OCI-LY1 (cell line): ENCODE measurements around the gene LAMC3.

Source experiments
- H2AFZ ChIP-seq: fragments of 200-600 bp; sonication (generic), shearing (Covaris generic); 2 replicates; pipeline ENCODE4 v1.6.0; 2014; ENCODE audit warnings: antibody characterized with exemption, mild to moderate bottlenecking, low read length
- H3F3A ChIP-seq: fragments of 200-600 bp; sonication (generic), shearing (Covaris generic); 2 replicates; pipeline ENCODE4 v1.6.0; 2014; ENCODE audit warnings: mild to moderate bottlenecking, antibody characterized with exemption, low read length, moderate library complexity; ENCODE audit not compliant: insufficient read depth
- H3K27ac ChIP-seq: fragments of 200-600 bp; sonication (generic); 2 replicates; pipeline ENCODE4 v1.5.1; 2014; ENCODE audit warnings: low read length, mixed run types, mild to moderate bottlenecking, low read depth; ENCODE audit not compliant: poor library complexity, severe bottlenecking
- H3K27me3 ChIP-seq: fragments of 200-600 bp; sonication (generic); 2 replicates; pipeline ENCODE4 v1.6.0; 2014; ENCODE audit warnings: antibody characterized with exemption, mild to moderate bottlenecking, low read length, moderate library complexity; ENCODE audit not compliant: insufficient read depth
- H3K36me3 ChIP-seq: fragments of 200-600 bp; sonication (generic); 2 replicates; pipeline ENCODE4 v1.6.1; 2014; ENCODE audit warnings: mild to moderate bottlenecking, antibody characterized with exemption, low read length, moderate library complexity, mixed read lengths; ENCODE audit not compliant: insufficient read depth
- H3K4me1 ChIP-seq: fragments of 200-600 bp; sonication (generic); 2 replicates; pipeline ENCODE4 v1.5.1; 2014; ENCODE audit warnings: mild to moderate bottlenecking, low read length, moderate library complexity; ENCODE audit not compliant: insufficient read depth, severe bottlenecking
- H3K4me2 ChIP-seq: fragments of 200-600 bp; sonication (generic), shearing (Covaris generic); 2 replicates; pipeline ENCODE4 v1.6.1; 2014; ENCODE audit warnings: low read length
- H3K4me3 ChIP-seq: fragments of 200-600 bp; sonication (generic); 2 replicates; pipeline ENCODE4 v1.5.1; 2014; ENCODE audit warnings: low read length, low read depth, mild to moderate bottlenecking, mixed read lengths; ENCODE audit not compliant: poor library complexity, severe bottlenecking
- H3K79me2 ChIP-seq: fragments of 200-600 bp; shearing (Covaris generic); 2 replicates; pipeline ENCODE4 v1.6.1; 2016; ENCODE audit warnings: mixed run types, low read length, mixed read lengths; ENCODE audit not compliant: insufficient read depth
- H3K9ac ChIP-seq: fragments of 200-600 bp; sonication (generic), shearing (Covaris generic); 2 replicates; pipeline ENCODE4 v1.6.1; 2014; ENCODE audit warnings: mild to moderate bottlenecking, low read length, mixed read lengths
- H3K9me2 ChIP-seq: fragments of 200-600 bp; sonication (generic), shearing (Covaris generic); 2 replicates; pipeline ENCODE4 v1.6.1; 2014; ENCODE audit warnings: low read depth, mild to moderate bottlenecking, low read length, mixed read lengths
- H3K9me3 ChIP-seq: fragments of 200-600 bp; shearing (Covaris generic); 2 replicates; pipeline ENCODE4 v1.6.1; 2014; ENCODE audit warnings: low read length, mixed read lengths
- H4K20me1 ChIP-seq: fragments of 200-600 bp; sonication (generic), shearing (Covaris generic); 2 replicates; pipeline ENCODE4 v1.6.0; 2016; ENCODE audit warnings: mild to moderate bottlenecking, low read length; ENCODE audit not compliant: insufficient read depth
- EZH2 ChIP-seq: fragments of 200-600 bp; sonication (generic), shearing (Covaris generic); IDR thresholded peaks from 2 replicates; pipeline ENCODE4 v1.8.0; 2017; ENCODE audit warnings: borderline replicate concordance, mixed run types, mild to moderate bottlenecking, antibody characterized with exemption, low read length, moderate library complexity, mixed read lengths
- TF ChIP-seq, protein P1 (sequence below): fragments of 200-600 bp; sonication (generic), shearing (Covaris generic); IDR thresholded peaks from 2 replicates; pipeline ENCODE4 v1.5.1; 2017; ENCODE audit warnings: mild to moderate bottlenecking, antibody characterized with exemption, low read length, moderate library complexity, mixed read lengths

LAMC3 gene

DNA sequence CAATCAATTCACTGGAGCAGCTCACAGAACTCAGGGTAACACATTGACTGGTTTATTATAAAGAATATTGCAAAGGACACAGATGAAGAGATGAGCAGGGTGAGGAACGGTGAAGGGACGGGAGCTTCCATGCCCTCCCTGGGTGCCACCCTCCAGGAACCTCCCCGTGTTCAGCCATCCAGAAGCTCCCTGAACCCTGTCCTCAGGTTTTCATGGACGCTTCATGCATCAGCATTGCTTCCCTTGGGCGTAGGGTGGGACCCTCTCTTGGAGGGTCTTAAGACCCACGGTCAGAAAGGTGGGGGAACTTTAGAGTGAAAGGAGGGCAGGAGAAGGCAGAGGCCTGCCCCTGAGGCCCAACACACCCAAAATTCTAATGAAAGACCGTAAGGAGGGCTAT, 12.8 kb downstream of the LAMC3 start:
- no peaks in the 10 kb centered on the region for H3K9me2 ChIP-seq
- no peaks in the 10 kb centered on the region for H3K4me1 ChIP-seq
- no peaks in the 10 kb centered on the region for H3F3A ChIP-seq
- no peaks in the 10 kb centered on the region for H3K36me3 ChIP-seq
- H3K4me3 ChIP-seq = no peak overlapping the region
- H3K27ac ChIP-seq = no peak overlapping the region
- H3K9ac ChIP-seq = no peak overlapping the region
- H2AFZ ChIP-seq = no peak overlapping the region
- TF ChIP-seq, protein P1, sequence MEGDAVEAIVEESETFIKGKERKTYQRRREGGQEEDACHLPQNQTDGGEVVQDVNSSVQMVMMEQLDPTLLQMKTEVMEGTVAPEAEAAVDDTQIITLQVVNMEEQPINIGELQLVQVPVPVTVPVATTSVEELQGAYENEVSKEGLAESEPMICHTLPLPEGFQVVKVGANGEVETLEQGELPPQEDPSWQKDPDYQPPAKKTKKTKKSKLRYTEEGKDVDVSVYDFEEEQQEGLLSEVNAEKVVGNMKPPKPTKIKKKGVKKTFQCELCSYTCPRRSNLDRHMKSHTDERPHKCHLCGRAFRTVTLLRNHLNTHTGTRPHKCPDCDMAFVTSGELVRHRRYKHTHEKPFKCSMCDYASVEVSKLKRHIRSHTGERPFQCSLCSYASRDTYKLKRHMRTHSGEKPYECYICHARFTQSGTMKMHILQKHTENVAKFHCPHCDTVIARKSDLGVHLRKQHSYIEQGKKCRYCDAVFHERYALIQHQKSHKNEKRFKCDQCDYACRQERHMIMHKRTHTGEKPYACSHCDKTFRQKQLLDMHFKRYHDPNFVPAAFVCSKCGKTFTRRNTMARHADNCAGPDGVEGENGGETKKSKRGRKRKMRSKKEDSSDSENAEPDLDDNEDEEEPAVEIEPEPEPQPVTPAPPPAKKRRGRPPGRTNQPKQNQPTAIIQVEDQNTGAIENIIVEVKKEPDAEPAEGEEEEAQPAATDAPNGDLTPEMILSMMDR = no peak
- TF ChIP-seq EZH2 = no peak
- H3K79me2 ChIP-seq = no peaks in the 10 kb centered on the region
- no peak overlapping the region for H3K4me2 ChIP-seq
- H3K9me3 ChIP-seq = no peaks in the 10 kb centered on the region
- no peaks in the 10 kb centered on the region for H4K20me1 ChIP-seq
- no peaks in the 10 kb centered on the region for H3K27me3 ChIP-seq

- no peaks in the 10 kb centered on the region for H4K20me1 ChIP-seq
- no peak overlapping the region for H3K9ac ChIP-seq
- no peaks in the 10 kb centered on the region for H3K9me2 ChIP-seq
- H3K4me3 ChIP-seq = no peak overlapping the region
- no peak overlapping the region for H2AFZ ChIP-seq
- no peaks in the 10 kb centered on the region for H3K9me3 ChIP-seq
- no peaks in the 10 kb centered on the region for H3K79me2 ChIP-seq
- no peak overlapping the region for H3K27ac ChIP-seq
- TF ChIP-seq, protein P1 = no peak
- no peaks in the 10 kb centered on the region for H3K27me3 ChIP-seq
- no peaks in the 10 kb centered on the region for H3K36me3 ChIP-seq
- no peaks in the 10 kb centered on the region for H3K4me1 ChIP-seq
- no peak overlapping the region for H3K4me2 ChIP-seq
- no peaks in the 10 kb centered on the region for H3F3A ChIP-seq
Observed at GRCh38 chr9:131024978-131025868, 16.2 kb downstream of the LAMC3 start.

- no peaks in the 10 kb centered on the region; the same call in 1 of the 2 replicates for H3K27me3 ChIP-seq
- no peaks in the 10 kb centered on the region for H3K36me3 ChIP-seq
- H3K4me2 ChIP-seq = no peak overlapping the region
- H3K9me3 ChIP-seq = no peaks in the 10 kb centered on the region
- no peak for TF ChIP-seq EZH2
- no peak overlapping the region for H2AFZ ChIP-seq
- H3F3A ChIP-seq = no peaks in the 10 kb centered on the region
- no peaks in the 10 kb centered on the region for H3K9me2 ChIP-seq
- H3K4me1 ChIP-seq = no peaks in the 10 kb centered on the region
- H4K20me1 ChIP-seq = no peaks in the 10 kb centered on the region
- H3K9ac ChIP-seq = no peak overlapping the region
- H3K79me2 ChIP-seq = no peaks in the 10 kb centered on the region
- H3K27ac ChIP-seq = no peak overlapping the region
- H3K4me3 ChIP-seq = no peak overlapping the region
Observed at GRCh38 chr9:131025953-131026858, 17.2 kb downstream of the LAMC3 start.
